MV-4-11 (cell line): Measurements from ENCODE around the gene FRAS1.
"Not testable (repeated sequence)": the region's sequence is repeated elsewhere in the genome, so short reads cannot be mapped to it uniquely, and the experiment has no call there.

ENCODE experiments used
- DNase-seq: peaks from one replicate; lab custom pipeline; 2025; lab: John Stamatoyannopoulos, UW

The FRAS1 gene

DNA sequence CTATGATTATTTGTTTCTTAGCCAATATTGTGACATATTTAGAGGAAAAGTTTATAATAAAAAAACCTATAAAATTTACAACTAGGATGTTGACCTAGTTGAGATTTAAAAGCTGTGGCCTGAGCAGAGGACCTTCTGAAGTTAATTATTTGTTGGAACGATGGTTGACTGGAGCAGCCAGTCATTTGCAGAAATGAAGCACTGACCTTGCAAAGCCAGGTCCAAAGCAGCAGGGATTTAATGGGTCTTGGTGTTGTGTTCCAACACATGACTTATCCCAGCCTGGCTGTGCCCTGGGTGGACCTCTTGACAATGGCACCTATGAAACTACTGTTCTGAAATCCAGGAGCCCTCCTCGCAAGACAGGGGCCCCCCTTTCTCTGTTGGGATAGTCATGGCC, 235.2 kb downstream of the FRAS1 start:
- DNase-seq, result no peak

DNA sequence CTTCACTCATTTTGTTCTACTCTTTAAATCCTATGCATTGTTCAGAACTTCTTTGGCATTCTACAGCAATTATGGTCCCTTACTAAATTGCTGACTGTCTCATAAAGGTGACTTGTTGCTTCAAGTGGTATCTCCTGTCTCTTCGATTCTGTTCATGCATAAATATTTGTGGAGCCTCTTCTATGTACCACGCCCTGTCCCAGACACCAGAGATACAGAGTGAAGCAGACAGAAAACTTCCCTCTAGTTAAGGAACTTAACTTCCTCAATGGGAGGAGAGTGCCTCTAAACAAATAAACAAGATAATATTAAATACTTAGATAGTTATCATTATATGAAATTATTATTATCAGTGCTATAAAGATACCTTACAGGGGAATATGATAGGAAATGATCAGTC, 235.7 kb downstream of the FRAS1 start:
- no peak for DNase-seq

DNA sequence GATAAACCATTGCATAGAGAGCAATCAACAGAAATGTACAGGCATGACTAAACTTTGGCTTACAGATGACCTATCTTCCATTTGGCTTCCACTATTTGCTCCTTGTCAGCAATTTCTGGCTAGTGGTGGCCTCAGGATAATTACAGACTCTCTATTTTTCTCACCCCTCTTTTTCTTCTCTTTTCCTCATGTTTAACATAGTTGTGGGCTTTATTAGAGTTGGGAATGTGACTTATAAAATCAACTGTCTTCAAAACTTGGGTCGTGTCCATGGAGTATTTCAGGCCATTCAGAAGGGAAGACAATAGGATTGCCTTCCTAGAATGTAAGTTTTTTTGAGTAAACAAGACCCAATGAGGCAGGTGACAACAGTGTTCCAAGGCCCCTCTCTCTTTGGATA, 236.2 kb downstream of the FRAS1 start:
- no peak for DNase-seq

DNA sequence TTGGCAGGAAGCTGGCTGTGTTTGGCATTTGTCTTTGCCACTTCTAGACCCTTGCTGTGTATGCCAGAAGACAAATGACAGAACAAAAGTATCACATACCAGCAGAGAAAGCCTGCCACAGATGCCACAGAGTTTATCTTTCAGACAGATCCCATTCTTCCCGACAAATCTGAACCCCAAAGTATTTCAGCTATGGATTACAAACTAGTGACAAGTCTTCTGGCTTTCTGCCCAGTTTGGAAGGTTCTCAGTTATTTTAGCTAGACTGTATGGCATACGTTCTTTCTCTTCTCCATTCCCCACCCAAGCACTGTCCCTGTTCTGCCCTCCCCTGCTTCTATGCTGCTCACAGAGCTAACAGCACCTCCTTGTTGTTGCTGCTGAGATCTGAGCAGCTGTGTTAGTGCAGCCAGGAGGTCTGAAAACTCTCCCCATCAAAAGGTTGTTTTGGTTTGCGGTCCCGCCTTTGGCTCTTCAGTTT, 236.7 kb downstream of the FRAS1 start:
- no peak for DNase-seq

DNA sequence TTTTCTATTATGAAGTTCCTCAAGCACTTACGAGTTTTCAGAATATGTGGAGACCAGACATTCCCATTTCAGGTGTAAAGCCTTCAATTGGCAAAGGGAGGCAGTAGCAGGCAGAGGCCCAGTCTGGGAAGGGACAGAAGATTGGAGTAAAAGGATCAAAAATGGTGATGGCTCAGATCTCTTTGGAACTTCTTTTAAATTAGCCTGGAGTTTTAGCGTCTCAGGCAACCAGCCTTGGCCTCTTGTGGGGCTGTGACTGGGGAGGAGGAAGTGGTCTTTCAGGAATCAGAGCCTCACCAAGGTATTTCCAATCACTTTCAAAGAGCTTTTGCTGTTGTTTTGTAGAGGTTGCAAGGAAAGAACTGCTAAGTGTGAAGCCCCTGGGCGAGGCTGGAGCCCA, 239.1 kb downstream of the FRAS1 start:
- DNase-seq, result no peak

DNA sequence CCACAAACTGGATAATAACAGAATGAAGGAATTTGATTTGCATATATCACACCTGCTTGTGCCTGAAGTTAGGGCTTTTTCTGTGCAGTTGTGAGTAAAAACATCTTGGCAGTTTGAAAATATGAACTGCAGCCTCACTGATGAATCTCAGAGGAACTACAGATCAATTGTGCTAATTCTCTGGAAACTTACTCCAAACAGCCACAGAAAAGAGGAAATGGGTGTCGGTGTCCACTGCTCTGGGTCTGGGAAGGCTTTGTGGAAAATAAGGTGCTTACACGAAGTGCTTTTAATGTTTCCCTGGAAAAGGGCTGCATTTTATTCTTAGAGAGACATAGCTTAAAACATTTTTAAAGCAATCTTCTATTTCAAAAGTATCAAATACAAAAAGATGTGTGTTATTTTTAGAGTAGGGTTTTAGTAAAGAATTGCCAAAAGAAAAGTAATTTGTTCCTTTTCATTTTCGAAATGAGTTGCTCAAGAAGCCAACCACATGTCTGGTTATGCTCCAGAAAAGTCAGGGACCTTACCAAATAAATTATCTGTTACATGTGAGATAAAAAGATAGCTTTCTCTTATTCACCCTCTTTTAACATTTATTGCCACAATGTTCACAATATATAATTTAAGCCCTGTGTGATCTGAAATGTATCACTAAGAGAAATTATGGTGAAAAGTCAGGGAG, 240.1 kb downstream of the FRAS1 start:
- peak; percentile 54 for DNase-seq

DNA sequence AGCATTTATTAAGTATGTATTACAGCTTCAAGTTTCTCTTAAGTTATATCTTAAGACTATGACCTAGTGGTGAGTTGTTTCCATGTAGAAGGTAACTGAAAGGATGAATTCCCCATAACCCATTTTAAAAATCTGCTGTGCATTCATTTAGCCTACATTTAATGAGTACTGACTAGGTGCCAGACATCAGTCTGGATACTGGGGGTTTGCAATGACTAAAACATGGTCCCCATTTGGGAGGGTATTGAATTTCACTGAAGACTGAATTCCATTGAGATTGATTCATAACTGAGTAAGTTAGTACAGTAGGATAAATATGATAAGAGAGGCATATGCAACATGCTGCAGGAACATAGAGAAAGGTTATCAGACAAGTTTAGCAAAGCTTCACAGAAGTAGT, 241.5 kb downstream of the FRAS1 start:
- DNase-seq, result no peak

DNA sequence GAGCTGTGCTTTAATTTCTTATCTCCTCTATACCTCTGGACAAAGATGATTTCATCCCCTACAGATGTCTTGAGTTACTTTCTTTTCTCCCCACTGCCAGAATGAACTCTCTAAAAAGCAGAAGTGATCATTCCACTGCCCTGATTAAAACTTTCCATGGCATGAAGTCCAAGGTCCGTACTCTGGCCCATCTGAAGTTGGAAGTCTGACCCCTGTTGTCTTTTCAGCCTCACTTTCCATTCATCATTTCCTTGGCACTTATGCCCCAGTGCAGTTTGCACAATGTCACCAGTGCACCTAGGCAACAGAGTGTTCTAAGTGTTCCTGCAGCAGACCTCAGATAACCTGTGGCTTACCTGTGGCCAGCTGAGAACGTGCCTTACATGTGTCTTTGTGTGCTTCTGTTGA, 242.4 kb downstream of the FRAS1 start:
- peak; percentile 34 for DNase-seq

DNA sequence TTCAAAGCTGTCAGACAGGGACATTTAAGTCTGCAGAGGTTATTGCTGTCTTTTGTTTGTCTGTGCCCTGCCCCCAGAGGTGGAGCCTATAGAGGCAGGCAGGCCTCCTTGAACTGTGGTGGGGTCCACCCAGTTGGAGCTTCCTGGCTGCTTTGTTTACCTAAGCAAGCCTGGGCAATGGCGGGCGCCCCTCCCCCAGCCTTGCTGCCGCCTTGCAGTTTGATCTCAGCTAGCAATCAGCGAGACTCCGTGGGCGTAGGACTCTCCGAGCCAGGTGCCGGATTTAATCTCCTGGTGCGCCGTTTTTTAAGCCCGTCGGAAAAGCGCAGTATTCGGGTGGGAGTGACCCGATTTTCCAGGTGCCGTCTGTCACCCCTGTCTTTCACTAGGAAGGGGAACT, 250.1 kb downstream of the FRAS1 start:
- not testable (repeated sequence) for DNase-seq

DNA sequence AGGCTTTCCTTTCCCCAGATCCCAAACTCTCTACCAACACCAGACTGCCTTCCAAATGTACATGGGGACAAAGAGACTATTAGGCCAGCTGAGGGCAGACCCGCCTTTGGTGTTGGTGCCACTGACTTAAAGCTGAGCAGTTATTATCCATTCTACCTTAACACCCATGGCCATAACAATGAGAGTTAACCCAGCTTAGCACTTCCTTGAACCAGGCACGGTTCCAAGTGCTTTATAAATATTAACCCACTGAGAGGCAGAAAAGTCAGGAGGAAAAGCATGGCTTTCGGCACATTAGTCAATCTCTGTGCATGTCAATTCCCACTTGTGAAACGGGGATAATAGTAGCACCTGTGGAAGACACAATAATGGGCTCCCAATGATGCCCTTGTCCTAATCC, 251.4 kb downstream of the FRAS1 start:
- DNase-seq, result no peak

DNA sequence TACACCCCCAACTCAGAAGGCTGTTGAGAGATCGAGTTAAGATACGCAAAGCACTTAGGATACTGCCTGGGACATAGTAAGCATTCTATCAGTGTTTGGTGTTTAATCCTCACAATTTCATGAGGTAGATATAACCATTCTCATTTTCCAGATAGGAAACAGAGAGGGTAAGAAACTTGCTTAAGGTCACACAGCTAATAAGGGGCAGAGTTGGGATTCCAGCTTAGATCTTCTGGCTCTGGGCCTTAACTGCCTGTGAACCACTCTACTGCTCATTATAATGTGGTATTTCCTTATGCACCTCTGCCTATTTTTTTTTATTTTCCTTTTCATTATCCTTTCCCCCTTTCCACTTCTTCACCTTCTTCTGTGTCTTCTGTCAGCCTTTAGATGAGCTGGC, 252.2 kb downstream of the FRAS1 start:
- no peak for DNase-seq

DNA sequence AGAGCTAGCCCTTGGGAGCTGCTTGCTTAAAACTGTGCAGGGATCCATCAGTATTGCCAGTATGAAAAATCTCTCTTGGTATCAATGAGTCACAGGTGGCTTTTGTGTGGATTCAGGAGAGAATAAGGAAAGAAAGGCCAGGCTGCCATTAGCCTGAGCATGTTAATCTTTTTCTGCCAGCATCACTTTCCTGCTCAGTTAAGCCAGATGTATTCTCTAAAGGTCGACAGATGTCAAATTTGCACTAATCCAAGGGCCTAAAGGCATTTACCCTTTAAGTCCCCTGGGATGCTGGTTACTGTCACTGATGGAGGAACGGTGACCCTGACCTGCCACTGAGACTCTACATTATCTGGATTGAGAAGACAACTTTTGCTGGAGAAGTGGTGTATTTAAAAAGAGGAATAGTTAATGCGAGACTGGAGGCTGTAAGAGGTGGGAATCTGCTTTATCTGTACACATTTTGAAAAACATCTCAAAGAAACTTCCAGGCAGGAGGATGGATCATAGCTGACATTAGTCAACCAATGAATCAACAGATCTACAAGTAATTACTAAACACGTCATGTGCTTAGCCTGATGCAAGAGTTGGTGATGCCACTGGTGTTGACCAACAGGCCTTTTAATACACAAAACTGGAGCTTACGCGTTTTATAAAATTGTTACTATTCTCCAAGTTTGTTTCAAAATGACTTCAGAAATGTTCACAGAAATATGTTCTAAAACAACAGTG, 253.1 kb downstream of the FRAS1 start:
- no peak for DNase-seq

DNA sequence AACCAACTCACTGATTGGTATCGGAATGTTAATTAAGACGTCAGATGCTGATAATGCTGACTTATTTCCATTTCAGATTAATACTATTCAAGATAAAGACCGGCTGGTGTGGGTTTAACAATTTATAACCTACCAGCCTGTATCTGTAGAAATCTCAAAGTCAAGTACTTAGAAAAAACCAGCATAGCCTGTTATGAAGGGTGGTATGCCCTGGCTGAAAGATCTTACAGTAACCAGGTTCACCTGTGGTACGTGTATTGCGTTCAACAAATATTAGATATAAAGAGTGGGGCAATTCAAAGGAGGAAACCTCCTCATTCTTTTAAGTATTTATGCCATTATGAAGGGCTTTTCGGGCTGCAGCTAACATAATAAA, 253.6 kb downstream of the FRAS1 start:
- DNase-seq, result no peak

DNA sequence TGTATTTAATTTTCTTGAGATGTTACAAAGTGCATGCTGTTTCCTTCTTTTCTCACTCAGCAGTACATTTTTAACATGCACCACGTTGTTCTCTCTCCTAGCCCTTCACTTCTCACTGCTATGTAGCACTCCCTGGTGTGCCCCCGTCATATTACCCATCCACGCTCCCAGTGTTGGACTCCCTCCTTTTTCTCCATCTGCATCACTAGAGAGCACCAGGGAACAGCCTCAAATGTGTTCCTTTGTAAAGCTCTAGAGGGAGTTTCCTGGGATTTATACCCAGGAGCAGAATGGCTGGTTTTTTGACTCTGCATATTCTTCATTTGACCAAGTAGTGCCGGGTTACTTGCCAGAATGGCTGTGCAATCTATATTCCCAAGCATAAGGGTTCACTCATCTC, 254.2 kb downstream of the FRAS1 start:
- no peak for DNase-seq

DNA sequence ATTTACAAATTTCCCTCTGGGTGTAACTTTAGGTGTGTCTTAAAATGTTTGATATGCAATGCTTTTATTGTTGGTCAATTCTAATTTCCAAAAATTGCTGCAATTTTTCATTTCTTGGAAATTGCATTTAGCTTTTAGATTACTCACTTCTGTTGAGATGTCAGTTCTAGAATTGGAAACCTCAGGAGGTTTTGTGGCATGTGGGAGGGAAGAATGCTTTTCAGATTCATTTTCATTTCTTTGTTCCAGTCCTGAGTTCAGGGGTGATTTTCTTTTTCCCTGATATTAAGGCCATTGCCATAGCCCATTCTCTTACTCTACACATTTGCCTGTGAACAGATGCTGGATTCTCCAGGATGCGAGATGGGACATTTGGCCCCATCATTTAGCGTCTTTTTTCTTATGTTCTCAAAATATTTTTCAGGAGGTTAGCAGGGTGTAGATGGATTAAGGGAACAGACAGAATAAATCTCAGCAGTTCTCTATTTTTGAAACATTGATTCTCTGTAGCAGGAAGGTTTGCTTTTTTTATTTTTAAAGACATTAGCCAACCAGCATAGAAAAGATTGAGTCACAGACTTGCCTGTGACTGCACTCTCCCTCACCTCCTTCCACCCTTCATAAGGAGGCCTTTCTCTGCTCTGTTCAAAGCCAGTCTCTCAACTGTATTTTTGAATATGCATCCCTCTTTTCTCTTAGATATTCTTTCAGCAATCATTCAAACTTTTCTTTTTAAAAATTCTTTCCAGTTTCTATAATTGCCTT, 256.0 kb downstream of the FRAS1 start:
- peak; percentile 62 for DNase-seq

DNA sequence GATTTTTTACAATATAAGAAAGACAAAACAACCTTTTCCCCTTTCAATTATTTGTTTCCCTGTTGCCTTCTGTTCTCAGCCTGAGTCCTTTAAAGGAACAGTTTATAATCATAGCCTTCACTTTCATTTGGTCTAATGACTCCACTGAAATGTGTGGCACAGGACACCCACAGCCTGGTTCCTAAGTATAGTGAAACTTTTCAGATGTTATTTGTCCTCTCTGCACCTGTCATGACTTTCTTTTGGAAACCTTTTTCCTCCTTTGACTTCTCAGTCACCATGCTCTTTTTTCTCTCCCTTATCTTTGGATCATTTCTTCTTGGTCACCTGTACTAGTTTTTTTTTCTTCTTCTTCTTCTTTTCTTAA, 256.6 kb downstream of the FRAS1 start:
- DNase-seq, result no peak

DNA sequence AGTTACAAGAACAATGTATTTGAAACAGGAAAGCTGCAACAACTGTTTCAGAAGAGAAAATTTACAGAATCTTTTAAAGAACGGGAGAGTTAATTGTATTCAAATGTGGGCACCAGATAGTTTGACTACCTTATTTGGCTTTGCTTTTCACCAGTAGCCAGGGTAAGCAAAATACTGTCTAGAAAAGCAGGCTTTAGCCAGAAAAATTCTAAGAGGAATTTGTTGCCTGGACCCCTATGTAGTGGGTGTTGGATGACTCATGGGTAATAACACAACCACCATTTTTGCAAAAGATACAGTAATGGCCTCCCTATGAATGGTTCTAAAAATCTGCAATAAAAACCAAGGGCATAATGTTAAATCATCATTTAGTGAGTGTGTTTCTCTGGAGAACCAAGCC, 261.0 kb downstream of the FRAS1 start:
- no peak for DNase-seq

DNA sequence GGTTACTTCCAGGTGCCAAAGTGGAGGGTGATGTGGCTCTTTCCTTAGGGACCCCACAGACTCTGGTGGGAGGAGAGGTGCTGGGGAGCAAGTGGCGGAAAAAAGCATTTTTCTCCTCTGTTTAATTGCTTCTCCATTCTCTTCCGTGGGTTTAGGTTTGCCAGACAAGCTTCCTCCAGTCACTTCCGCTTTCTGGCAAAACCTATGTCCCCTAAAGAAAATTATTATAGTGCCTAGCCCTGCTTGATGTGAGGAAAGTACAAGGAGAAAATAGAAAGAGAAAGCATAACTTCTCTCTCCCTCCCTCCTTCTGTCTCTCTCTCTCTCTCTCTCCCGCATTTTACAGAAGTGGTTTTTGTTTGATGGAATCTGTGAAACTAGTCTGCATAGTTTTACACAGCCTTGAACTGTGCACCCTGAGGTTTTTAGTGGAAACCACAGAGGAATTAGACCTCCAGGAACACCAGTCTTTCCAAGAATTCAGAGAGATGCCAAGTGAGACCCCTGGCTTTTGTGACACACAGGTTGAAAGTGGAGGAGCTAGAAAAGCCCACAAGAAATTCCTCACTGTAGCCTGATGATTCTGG, 263.3 kb downstream of the FRAS1 start:
- peak; percentile 93 for DNase-seq

DNA sequence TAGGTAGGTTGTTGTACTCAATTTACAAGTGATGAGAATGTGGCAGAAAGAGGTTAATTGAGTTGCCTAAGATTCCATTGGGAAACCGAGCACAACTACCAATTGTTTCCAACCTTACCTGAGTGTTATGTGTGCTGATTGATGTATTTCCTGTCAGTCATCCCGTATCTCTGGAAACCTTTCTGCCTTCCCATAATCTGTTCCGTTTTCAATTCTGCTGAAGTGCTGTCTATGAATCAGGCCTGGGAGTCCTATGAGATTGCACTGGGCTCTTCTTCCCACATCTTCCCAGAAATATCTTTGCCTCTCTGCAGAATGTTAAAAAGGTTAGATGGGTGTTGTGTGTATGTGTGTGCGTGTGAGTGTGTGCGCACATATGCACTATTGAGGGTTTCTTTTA, 264.9 kb downstream of the FRAS1 start:
- no peak for DNase-seq

DNA sequence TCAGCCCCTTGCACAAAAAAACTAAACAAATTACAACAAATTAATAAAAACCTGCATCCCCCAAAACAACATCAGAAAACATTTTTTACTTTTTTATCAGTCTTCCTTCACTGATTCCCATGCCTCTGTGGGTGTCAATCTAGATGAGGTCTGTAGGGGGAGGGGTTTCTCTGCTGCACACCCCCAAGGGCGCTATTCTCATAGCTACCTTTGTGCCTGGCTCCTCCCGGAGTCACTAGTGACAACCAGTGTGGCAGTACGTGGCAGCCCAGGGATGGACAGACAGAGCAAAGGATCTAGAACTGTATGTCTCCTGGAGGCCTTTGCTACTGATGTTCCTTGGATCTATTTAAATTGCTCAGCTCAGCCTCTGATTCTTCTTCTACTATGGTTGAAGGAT, 266.3 kb downstream of the FRAS1 start:
- no peak for DNase-seq

DNA sequence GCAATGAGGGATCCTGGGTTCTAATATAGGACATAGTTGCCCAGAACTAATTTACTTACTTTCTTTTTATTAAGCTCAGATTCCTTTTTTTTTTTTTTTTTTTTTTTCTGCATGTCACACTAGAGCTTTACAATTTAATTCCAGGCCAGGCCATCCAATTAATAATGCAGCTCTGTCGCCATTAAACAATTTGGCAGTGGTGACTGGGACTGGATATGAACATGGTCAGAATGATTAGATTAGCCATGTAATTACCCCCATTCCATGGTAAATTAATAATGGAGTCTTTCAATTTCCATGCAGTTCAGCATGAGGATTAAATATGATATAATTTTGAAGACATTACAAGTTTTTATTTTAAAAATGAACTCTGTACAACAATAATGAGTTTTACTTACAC, 267.5 kb downstream of the FRAS1 start:
- DNase-seq, result no peak

DNA sequence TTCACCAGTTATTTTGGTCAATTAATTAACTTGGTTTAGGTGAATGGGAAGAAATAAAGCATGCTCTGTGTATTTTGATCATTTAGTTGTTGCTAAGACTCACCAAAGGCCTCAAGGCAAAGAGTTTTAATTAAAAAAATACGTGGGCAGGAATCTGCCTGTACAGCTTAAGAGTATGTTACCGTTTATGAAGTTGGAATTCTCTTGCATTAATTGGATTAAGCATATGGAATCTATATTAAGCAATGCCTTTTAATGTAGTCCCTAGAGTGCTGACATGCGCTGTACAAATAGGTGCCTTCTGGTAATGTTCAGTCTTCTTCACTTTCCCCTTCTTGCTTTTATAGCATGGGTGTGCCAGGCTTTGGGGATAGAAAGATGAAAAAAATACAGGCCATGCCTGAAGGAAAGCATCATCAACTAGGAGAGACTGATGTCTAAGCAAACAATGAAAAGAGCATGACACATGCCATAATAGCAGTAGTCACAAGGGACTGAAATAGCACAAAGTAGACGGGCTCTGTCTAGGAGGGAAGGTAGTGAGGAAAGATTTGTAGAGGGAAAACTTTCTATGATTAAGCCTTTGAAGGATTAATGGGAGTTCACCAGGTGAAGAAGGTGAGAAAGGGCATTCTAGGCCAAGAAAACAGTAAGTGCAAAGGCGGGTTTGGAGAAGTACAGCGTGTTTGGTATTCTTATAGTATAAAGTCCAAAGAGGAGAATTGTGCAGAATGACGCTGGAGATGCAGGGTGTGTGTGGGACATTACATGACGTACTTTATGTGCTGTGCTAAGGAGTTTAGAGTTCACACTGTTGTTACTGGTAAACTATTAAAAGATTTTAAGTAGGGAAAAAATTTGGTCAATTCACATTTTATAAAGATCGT, 268.4 kb downstream of the FRAS1 start:
- no peak for DNase-seq
